ENCODE data around the gene ETF1. TPM values are rescaled to one million over a fixed set of nuclear protein-coding genes. Genes with fewer than 3 reads are reported as not detected.

The ETF1 gene
- total RNA-seq, 4 donors from 2014 or later = 64.9 to 84.9 (median 80.4) TPM

DNA sequence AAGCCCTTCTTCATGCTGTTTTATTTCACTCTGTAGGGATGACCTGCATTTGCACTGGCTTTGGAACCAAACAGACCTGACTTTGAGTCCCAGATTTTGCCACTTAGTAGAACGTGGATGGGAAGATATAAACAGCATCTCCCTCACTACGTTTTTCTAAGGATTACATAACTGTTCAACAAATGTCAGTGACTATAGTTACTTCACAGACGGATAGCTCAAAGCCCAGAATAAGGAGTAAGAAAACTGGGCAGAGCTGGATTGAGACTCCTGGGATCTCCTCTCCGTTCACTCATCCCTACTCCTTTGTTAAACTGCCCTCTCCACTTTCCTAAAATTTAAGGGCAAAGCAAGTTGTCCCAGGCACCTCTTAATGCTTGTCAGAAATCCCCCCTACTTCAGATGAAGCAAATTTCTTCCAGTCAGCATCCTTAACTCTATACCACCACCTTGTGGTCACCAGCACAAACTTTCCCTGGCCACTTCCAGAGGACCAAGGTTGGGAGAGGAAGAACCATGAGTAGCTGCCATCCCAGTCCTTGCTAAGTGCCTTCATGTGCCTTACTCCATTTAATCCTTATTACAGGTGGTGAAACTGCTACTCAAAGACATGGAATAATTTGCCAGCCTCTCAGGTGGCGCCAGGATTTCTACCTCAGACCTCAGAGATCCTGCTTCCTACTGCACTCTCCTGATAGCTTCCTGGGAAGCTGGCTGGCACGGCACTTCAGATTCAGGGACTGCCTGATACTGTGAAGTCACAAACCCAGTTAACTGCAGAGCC, 39.4 kb downstream of the ETF1 start:
- DNase-seq = peak; percentile 39 to 41
- intact Hi-C loops (cut with DNase I) = loop anchor here (2.0 kb wide), 1 partner anchor 53 kb away; no protein-coding TSS in a partner anchor
- peaks cover 0 to 16% of the 10 kb centered on the region in 2 donors for H3K36me3 ChIP-seq
- no peak overlapping the region for H3K4me3 ChIP-seq (replicated peaks in 1 of 3)
- TF ChIP-seq, protein P1, sequence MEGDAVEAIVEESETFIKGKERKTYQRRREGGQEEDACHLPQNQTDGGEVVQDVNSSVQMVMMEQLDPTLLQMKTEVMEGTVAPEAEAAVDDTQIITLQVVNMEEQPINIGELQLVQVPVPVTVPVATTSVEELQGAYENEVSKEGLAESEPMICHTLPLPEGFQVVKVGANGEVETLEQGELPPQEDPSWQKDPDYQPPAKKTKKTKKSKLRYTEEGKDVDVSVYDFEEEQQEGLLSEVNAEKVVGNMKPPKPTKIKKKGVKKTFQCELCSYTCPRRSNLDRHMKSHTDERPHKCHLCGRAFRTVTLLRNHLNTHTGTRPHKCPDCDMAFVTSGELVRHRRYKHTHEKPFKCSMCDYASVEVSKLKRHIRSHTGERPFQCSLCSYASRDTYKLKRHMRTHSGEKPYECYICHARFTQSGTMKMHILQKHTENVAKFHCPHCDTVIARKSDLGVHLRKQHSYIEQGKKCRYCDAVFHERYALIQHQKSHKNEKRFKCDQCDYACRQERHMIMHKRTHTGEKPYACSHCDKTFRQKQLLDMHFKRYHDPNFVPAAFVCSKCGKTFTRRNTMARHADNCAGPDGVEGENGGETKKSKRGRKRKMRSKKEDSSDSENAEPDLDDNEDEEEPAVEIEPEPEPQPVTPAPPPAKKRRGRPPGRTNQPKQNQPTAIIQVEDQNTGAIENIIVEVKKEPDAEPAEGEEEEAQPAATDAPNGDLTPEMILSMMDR (IDR thresholded peaks at IDR 0.05) = peak; percentile 50 to 90 (median 76)
- no peak for TF ChIP-seq POLR2A (IDR thresholded peaks at IDR 0.05)
- peaks cover 26 to 39% of the 10 kb centered on the region in 2 donors for H3K4me1 ChIP-seq
- H3K9me3 ChIP-seq = no peaks in the 10 kb centered on the region
- 21 to 22% methylated on average over 6 of the region's 6 CpGs for WGBS, 2 donors
- H3K27ac ChIP-seq = peak overlapping the region; percentile 44 to 52 (median 49)
- H3K27me3 ChIP-seq = no peaks in the 10 kb centered on the region

DNA sequence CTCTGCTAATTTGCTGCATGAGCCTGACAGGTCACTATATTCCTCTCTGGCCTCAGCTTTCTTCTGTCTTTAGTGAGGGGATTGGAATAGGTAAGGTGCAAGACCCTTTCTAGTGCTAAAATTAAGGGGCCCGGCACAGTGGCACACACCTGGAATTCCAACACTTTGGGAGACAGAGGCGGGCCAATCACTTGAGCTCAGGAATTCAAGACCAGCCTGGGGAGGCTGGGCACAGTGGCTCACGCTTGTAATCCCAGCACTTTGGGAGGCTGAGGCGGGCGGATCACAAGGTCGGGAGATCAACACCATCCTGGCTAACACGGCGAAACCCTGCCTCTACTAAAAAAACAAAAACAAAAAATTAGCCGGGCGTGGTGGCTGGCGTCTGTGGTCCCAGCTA, 40.5 kb downstream of the ETF1 start:
- no peaks in the 10 kb centered on the region for H3K9me3 ChIP-seq
- peak overlapping the region; percentile 20 to 64 (median 61) for H3K27ac ChIP-seq
- H3K27me3 ChIP-seq = no peaks in the 10 kb centered on the region
- H3K4me1 ChIP-seq = peaks cover 26 to 37% of the 10 kb centered on the region in 2 donors
- WGBS, 2 donors = 57 to 62% methylated on average over 11 of the region's 11 CpGs
- H3K4me3 ChIP-seq (replicated peaks in 1 of 3) = no peak overlapping the region
- no peak for TF ChIP-seq POLR2A (IDR thresholded peaks at IDR 0.05)
- TF ChIP-seq, protein P1 (IDR thresholded peaks at IDR 0.05) = no peak
- peak; percentile 31 to 42 for DNase-seq
- intact Hi-C loops (cut with DNase I) = no loop called here
- H3K36me3 ChIP-seq = peaks cover 0 to 5% of the 10 kb centered on the region in 2 donors

DNA sequence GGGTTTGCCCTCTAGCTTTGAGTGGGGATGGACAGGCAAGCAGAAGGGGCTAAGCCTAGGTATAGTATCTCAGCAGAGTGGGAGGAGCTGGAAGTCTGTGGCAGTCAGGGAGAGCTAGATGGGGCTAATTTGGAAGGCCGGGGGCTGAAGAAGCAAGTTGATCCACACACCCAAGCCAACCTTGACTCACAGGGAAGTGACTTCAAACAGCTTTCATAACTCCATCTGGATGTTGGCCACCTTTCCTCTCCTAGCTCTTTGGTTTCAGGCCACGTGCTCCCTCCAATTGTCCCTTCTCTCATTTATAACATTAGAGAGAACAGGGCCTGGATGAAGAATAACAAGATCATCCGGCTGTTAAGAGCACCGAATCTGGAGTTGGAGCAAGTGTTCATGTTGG, 40.9 kb downstream of the ETF1 start:
- Histone ChIP-seq H3K4me3 (replicated peaks in 1 of 3) (no peak overlapping the region), H3K27ac (peak overlapping the region; percentile 20 to 64 (median 61)), H3K27me3 (no peaks in the 10 kb centered on the region), H3K9me3 (no peaks in the 10 kb centered on the region), H3K36me3 (peaks cover 0 to 1% of the 10 kb centered on the region in 2 donors), H3K4me1 (peaks cover 26 to 37% of the 10 kb centered on the region in 2 donors)
- no peak for TF ChIP-seq POLR2A (IDR thresholded peaks at IDR 0.05)
- TF ChIP-seq, protein P1 (IDR thresholded peaks at IDR 0.05) = no peak
- peak; percentile 48 to 55 for DNase-seq
- intact Hi-C loops (cut with DNase I) = no loop called here
- 38 to 39% methylated on average over 4 of the region's 4 CpGs for WGBS, 2 donors

DNA sequence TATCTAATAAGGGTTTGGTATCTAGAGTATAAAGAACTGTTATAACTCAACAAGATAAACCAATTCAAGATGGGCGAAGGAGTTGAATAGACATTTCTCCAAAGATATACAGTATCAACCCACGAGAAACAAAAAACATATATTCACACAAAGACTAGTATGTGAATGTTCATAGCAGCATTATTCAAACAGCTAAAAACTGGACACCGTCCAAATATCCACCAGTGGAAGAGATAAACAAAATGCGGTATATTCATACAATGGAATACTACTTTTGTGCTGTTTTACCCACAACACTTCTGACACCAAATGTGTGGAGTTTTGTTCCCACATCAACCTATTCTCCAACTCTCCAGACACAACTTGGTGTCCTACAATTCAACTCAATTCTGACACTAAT, 44.7 kb downstream of the ETF1 start:
- WGBS, 2 donors = 68 to 85% methylated on average over 4 of the region's 4 CpGs
- intact Hi-C loops (cut with DNase I) = no loop called here
- H3K36me3 ChIP-seq = no peaks in the 10 kb centered on the region
- peaks cover 8 to 18% of the 10 kb centered on the region in 2 donors for H3K4me1 ChIP-seq
- no peak overlapping the region for H3K27ac ChIP-seq
- no peak for TF ChIP-seq POLR2A (IDR thresholded peaks at IDR 0.05)
- TF ChIP-seq, protein P1 (IDR thresholded peaks at IDR 0.05) = no peak
- no peak overlapping the region for H3K4me3 ChIP-seq (replicated peaks in 1 of 3)
- DNase-seq = no peak
- no peaks in the 10 kb centered on the region for H3K9me3 ChIP-seq
- no peaks in the 10 kb centered on the region for H3K27me3 ChIP-seq

DNA sequence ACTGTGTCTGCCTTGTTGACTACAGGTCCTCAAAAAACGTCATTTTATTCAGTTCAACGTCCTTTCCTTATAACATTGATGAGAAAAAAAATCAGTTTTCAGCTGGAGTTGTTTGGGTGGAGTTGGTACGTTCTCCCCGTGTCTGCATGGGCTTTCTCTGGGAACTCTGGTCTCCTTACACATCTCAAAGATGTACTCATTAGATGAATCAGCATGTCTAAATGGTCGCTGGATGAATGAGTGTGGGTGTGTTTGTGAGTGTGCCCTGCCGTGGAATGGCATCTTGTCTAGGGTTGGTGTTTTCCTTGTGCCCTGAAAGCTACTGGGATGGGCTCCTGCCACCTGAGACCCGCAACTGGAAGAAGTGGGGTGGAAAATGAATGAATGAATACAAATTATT, 47.7 kb downstream of the ETF1 start:
- 83 to 85% methylated on average over 7 of the region's 7 CpGs for WGBS, 2 donors
- Histone ChIP-seq H3K4me3 (replicated peaks in 1 of 3) (no peak overlapping the region), H3K4me1 (peaks cover 9 to 17% of the 10 kb centered on the region in 2 donors), H3K9me3 (no peaks in the 10 kb centered on the region), H3K36me3 (no peaks in the 10 kb centered on the region), H3K27ac (no peak overlapping the region), H3K27me3 (no peaks in the 10 kb centered on the region)
- no peak for DNase-seq
- intact Hi-C loops (cut with DNase I) = no loop called here
- no peak for TF ChIP-seq POLR2A (IDR thresholded peaks at IDR 0.05)
- TF ChIP-seq, protein P1 (IDR thresholded peaks at IDR 0.05) = no peak
